GM18873 (cell line): ENCODE data around the gene ASTN2.

Source experiments
- ATAC-seq: cut with Tn5 transposase; IDR thresholded peaks from one replicate; pipeline ENCODE4 v1.9.1; 2021; ENCODE audit warnings: mild to moderate bottlenecking, moderate library complexity, moderate number of reproducible peaks; ENCODE audit not compliant: unreplicated experiment, low FRiP score

The ASTN2 gene

GRCh38 chr9:116389541-116390302, 1025.1 kb downstream of the ASTN2 start:
- no peak for ATAC-seq

- no peak for ATAC-seq
Measured at GRCh38 chr9:116387934-116388698, 1026.7 kb downstream of the ASTN2 start.

DNA sequence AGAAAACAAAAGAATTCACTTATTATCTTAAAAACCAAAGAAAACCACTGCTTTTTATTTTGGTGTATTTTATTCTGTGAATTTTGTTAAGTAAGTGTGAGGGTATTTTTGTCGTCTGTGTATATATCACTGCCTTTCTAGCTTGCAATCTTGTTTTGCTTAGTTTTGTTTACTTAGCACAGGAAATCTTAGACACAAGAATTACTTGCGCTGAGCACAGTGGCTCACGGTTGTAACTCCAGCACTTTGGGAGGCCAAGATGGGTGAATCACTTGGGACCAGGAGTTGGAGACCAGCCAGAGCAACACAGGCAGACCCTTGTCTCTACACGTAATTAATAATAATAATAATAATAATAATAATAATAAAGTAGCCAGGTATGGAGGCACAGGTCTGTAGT, 1030.9 kb downstream of the ASTN2 start:
- no peak for ATAC-seq

DNA sequence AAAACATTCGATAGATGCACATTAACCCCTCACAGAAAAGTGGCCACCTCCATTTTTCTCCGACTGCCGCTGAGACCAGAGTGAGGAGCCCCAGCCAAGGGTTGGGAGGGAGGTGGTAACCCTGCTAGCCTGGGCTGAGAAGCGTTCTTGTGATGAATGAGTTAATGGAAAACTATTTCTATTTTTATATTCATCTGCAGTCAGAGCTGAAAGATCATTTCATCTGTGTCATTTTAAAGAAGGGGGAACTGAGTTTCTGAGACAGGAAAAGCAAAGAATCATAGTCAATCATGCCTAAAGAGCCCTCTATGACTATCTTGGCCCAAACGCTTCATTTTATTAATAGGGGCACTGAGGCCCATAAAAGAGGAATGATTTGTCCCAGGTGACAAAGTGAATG, 1031.7 kb downstream of the ASTN2 start:
- no peak for ATAC-seq

DNA sequence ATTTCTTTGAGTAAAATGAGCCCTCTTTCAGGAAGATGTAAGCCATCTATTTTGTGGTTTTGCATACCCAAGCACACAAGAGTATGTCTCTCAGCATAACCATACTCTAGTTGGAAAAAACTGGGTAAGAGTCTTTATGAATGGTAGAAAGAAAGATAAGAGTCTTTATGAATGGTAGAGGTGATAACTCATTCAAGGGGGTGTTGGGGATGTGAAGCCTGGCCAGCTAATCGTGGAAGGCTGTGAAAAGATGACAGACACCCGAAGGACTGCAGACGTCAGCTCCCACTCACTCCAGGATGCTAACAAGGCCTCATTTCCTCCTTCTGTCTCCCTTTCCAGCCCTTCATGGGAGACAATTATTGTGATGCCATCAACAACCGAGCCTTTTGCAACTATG, 1032.8 kb downstream of the ASTN2 start:
- ATAC-seq: no peak

DNA sequence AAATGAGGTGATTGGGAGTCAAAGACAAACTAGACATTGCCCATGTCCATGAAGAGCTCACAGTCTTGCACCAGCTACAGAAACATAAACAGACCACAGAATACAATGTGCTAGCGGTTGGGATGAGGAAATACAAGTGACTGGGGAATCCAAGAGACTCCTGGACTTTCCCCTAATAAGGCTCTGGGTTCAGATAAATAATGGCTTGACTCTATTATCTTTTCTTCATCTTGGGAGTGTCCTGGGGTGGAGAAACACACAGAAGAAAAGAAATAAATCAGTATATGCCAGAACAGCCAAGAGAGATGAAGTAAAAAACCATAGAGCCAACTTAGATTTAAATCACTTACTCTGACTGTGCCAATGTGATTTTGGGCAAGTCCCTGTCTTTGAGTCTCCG, 1033.5 kb downstream of the ASTN2 start:
- ATAC-seq: no peak

GRCh38 chr9:116380496-116380995, 1034.3 kb downstream of the ASTN2 start:
- ATAC-seq: no peak

- ATAC-seq: no peak
Measured at GRCh38 chr9:116379821-116380220, 1035.0 kb downstream of the ASTN2 start.

DNA sequence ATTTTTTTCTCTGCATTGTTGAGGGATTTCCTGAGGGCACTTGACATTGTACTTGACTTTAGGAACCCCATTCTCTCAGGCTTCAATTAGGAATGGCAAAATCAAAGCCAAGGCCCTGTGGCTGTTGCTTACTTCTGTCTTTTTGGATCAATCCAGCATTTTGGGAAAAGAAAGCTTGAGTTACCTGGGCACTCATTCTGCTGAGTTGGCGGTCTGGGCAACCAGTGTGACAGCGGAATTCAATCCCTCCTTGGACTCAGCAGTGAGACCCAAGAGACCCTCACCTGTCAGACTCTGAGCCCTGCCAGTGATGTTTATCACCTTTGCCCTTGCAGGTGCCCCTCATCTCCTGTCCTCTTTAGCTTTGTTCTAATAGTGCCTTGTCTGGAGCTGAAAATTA, 1036.0 kb downstream of the ASTN2 start:
- ATAC-seq: no peak

GRCh38 chr9:116377179-116377798, 1037.6 kb downstream of the ASTN2 start:
- no peak for ATAC-seq
